Effector memory CD8-positive, alpha-beta T cell (primary cell): ENCODE data around the gene IL1RAPL2.

ENCODE experiments used
- ATAC-seq: fragments of 150-1000 bp; cut with Tn5 transposase; replicated peaks from 2 replicates; pipeline ENCODE4 v1.10.0; 2021; ENCODE audit warnings: mild to moderate bottlenecking, moderate library complexity
- DNase-seq, 3 experiments: peaks; one replicate each; pipeline ENCODE4 v3.0.0; 2021
- H3K27ac Mint-ChIP-seq, 2 donors: one replicate each; pipeline ENCODE4 v1.8.0; 2022; ENCODE audit warnings: mild to moderate bottlenecking in 2 of 2, mixed read lengths in 2 of 2, moderate library complexity in 2 of 2
- H3K27me3 Mint-ChIP-seq, 2 donors: one replicate each; pipeline ENCODE4 v1.8.0; 2022; ENCODE audit warnings: mixed read lengths in 2 of 2
- H3K36me3 Mint-ChIP-seq: one replicate; pipeline ENCODE4 v1.8.0; 2022; ENCODE audit warnings: mild to moderate bottlenecking, moderate library complexity, mixed read lengths; ENCODE audit not compliant: insufficient read depth
- H3K4me1 Mint-ChIP-seq, 2 donors: one replicate each; pipeline ENCODE4 v1.8.0; 2022; ENCODE audit warnings: low read depth in 2 of 2, mixed read lengths in 2 of 2
- H3K4me3 Mint-ChIP-seq, 2 donors: one replicate each; pipeline ENCODE4 v1.8.0; 2022; ENCODE audit warnings: mild to moderate bottlenecking in 2 of 2, mixed read lengths in 2 of 2, moderate library complexity in 2 of 2
- H3K9me3 Mint-ChIP-seq, 2 donors: one replicate each; pipeline ENCODE4 v1.8.0; 2022; ENCODE audit warnings: mixed read lengths in 2 of 2

IL1RAPL2 gene

GRCh38 chrX:105471597-105471996 lies 905.6 kb downstream of the IL1RAPL2 start:
- DNase-seq (no peak), ATAC-seq (no peak)
- Mint-ChIP-seq H3K9me3 (no peaks in the 10 kb centered on the region), H3K36me3 (no peaks in the 10 kb centered on the region), H3K27me3 (no peaks in the 10 kb centered on the region), H3K4me1 (no peaks in the 10 kb centered on the region), H3K4me3 (no peak overlapping the region), H3K27ac (no peak overlapping the region)

GRCh38 chrX:105475801-105476200 lies 909.8 kb downstream of the IL1RAPL2 start:
- ATAC-seq = no peak
- Mint-ChIP-seq H3K9me3 (peaks cover 0 to 8% of the 10 kb centered on the region in 2 donors), H3K4me1 (no peaks in the 10 kb centered on the region), H3K27ac (no peak overlapping the region), H3K4me3 (no peak overlapping the region), H3K27me3 (no peaks in the 10 kb centered on the region), H3K36me3 (no peaks in the 10 kb centered on the region)
- DNase-seq = no peak

GRCh38 chrX:105477351-105477750 lies 911.4 kb downstream of the IL1RAPL2 start:
- H3K27me3 Mint-ChIP-seq = no peaks in the 10 kb centered on the region
- ATAC-seq = no peak
- H3K36me3 Mint-ChIP-seq = no peaks in the 10 kb centered on the region

GRCh38 chrX:105480646-105481310 lies 914.8 kb downstream of the IL1RAPL2 start:
- H3K4me1 Mint-ChIP-seq = no peaks in the 10 kb centered on the region
- H3K27me3 Mint-ChIP-seq = no peaks in the 10 kb centered on the region
- H3K9me3 Mint-ChIP-seq = peaks cover 0 to 8% of the 10 kb centered on the region in 2 donors
- ATAC-seq (no peak), DNase-seq (no peak)
- no peak overlapping the region for H3K4me3 Mint-ChIP-seq
- H3K36me3 Mint-ChIP-seq = no peaks in the 10 kb centered on the region
- no peak overlapping the region for H3K27ac Mint-ChIP-seq

More at GRCh38 chrX:105477351-105477750, 911.4 kb downstream of the IL1RAPL2 start:
- DNase-seq = no peak
- Mint-ChIP-seq H3K4me1 (no peaks in the 10 kb centered on the region), H3K9me3 (peaks cover 0 to 8% of the 10 kb centered on the region in 2 donors), H3K27ac (no peak overlapping the region), H3K4me3 (no peak overlapping the region)

GRCh38 chrX:105483011-105483410 lies 917.0 kb downstream of the IL1RAPL2 start:
- Mint-ChIP-seq H3K27ac (no peak overlapping the region), H3K36me3 (no peaks in the 10 kb centered on the region), H3K27me3 (no peaks in the 10 kb centered on the region), H3K4me3 (no peak overlapping the region), H3K4me1 (no peaks in the 10 kb centered on the region), H3K9me3 (peaks cover 0 to 8% of the 10 kb centered on the region in 2 donors)
- no peak for DNase-seq
- ATAC-seq = no peak

GRCh38 chrX:105488716-105489115 lies 922.7 kb downstream of the IL1RAPL2 start:
- Mint-ChIP-seq H3K27me3 (no peaks in the 10 kb centered on the region), H3K4me1 (no peaks in the 10 kb centered on the region)

GRCh38 chrX:105495376-105495775 lies 929.4 kb downstream of the IL1RAPL2 start:
- Mint-ChIP-seq H3K4me3 (no peak overlapping the region), H3K27ac (no peak overlapping the region), H3K4me1 (no peaks in the 10 kb centered on the region), H3K36me3 (no peaks in the 10 kb centered on the region), H3K27me3 (no peaks in the 10 kb centered on the region), H3K9me3 (peaks cover 0 to 2% of the 10 kb centered on the region in 2 donors)
- DNase-seq (no peak), ATAC-seq (no peak)

More at GRCh38 chrX:105488716-105489115, 922.7 kb downstream of the IL1RAPL2 start:
- no peaks in the 10 kb centered on the region for H3K36me3 Mint-ChIP-seq
- DNase-seq = no peak
- H3K4me3 Mint-ChIP-seq = no peak overlapping the region
- H3K9me3 Mint-ChIP-seq = no peaks in the 10 kb centered on the region
- ATAC-seq = no peak
- no peak overlapping the region for H3K27ac Mint-ChIP-seq

GRCh38 chrX:105502336-105502735 lies 936.3 kb downstream of the IL1RAPL2 start:
- no peak for ATAC-seq
- no peaks in the 10 kb centered on the region for H3K36me3 Mint-ChIP-seq
- no peak overlapping the region for H3K4me3 Mint-ChIP-seq

GRCh38 chrX:105515561-105515960 lies 949.6 kb downstream of the IL1RAPL2 start:
- Mint-ChIP-seq H3K36me3 (no peaks in the 10 kb centered on the region), H3K4me3 (no peak overlapping the region), H3K9me3 (peaks cover 0 to 7% of the 10 kb centered on the region in 2 donors), H3K27ac (no peak overlapping the region), H3K4me1 (no peaks in the 10 kb centered on the region), H3K27me3 (no peaks in the 10 kb centered on the region)
- DNase-seq (no peak), ATAC-seq (no peak)

More at GRCh38 chrX:105502336-105502735, 936.3 kb downstream of the IL1RAPL2 start:
- H3K27me3 Mint-ChIP-seq = no peaks in the 10 kb centered on the region
- H3K9me3 Mint-ChIP-seq = peaks cover 0 to 7% of the 10 kb centered on the region in 2 donors
- H3K4me1 Mint-ChIP-seq = no peaks in the 10 kb centered on the region
- H3K27ac Mint-ChIP-seq = no peak overlapping the region
- no peak for DNase-seq

GRCh38 chrX:105526431-105526830 lies 960.4 kb downstream of the IL1RAPL2 start:
- Mint-ChIP-seq H3K4me1 (no peaks in the 10 kb centered on the region), H3K9me3 (peaks cover 4 to 7% of the 10 kb centered on the region in 2 donors), H3K4me3 (no peak overlapping the region), H3K27me3 (no peaks in the 10 kb centered on the region), H3K36me3 (no peaks in the 10 kb centered on the region), H3K27ac (no peak overlapping the region)
- no peak for DNase-seq
- no peak for ATAC-seq

GRCh38 chrX:105527759-105528158 lies 961.8 kb downstream of the IL1RAPL2 start:
- H3K27me3 Mint-ChIP-seq = no peaks in the 10 kb centered on the region
- no peaks in the 10 kb centered on the region for H3K36me3 Mint-ChIP-seq
- DNase-seq (no peak), ATAC-seq (no peak)
- H3K4me3 Mint-ChIP-seq = no peak overlapping the region
- no peaks in the 10 kb centered on the region for H3K4me1 Mint-ChIP-seq
- H3K27ac Mint-ChIP-seq = no peak overlapping the region
- H3K9me3 Mint-ChIP-seq = peaks cover 4 to 7% of the 10 kb centered on the region in 2 donors

GRCh38 chrX:105533951-105534350 lies 968.0 kb downstream of the IL1RAPL2 start:
- no peaks in the 10 kb centered on the region for H3K4me1 Mint-ChIP-seq
- ATAC-seq (no peak), DNase-seq (no peak)
- no peak overlapping the region for H3K4me3 Mint-ChIP-seq
- no peaks in the 10 kb centered on the region for H3K27me3 Mint-ChIP-seq
- no peaks in the 10 kb centered on the region for H3K36me3 Mint-ChIP-seq
- peaks cover 3 to 4% of the 10 kb centered on the region in 2 donors for H3K9me3 Mint-ChIP-seq
- H3K27ac Mint-ChIP-seq = no peak overlapping the region

- no peaks in the 10 kb centered on the region for H3K36me3 Mint-ChIP-seq
- peaks cover 5 to 15% of the 10 kb centered on the region in 2 donors for H3K9me3 Mint-ChIP-seq
- no peak overlapping the region for H3K4me3 Mint-ChIP-seq
- no peak overlapping the region for H3K27ac Mint-ChIP-seq
- H3K4me1 Mint-ChIP-seq = no peaks in the 10 kb centered on the region
- ATAC-seq = no peak
- no peaks in the 10 kb centered on the region for H3K27me3 Mint-ChIP-seq
- DNase-seq = no peak
Measured at GRCh38 chrX:105543283-105543682, 977.3 kb downstream of the IL1RAPL2 start.

GRCh38 chrX:105550043-105550663 lies 984.2 kb downstream of the IL1RAPL2 start:
- Mint-ChIP-seq H3K27ac (no peak overlapping the region), H3K4me3 (no peak overlapping the region), H3K4me1 (no peaks in the 10 kb centered on the region), H3K36me3 (no peaks in the 10 kb centered on the region), H3K9me3 (no peaks in the 10 kb centered on the region), H3K27me3 (no peaks in the 10 kb centered on the region)
- ATAC-seq (no peak), DNase-seq (no peak)
